Activated CD8-positive, alpha-beta memory T cell treated with anti-CD3 and anti-CD28 coated beads for 24 hours (primary cell): ENCODE measurements around the gene LARP1.

Source experiments
- DNase-seq: peaks from one replicate; pipeline ENCODE4 v3.0.0-alpha.2; 2020

The LARP1 gene

GRCh38 chr5:154762700-154763099 is 7.5 kb downstream of the LARP1 start:
- no peak for DNase-seq

- DNase-seq, result no peak
Measured at GRCh38 chr5:154764967-154765366, 9.8 kb downstream of the LARP1 start.

- DNase-seq, result no peak
Measured at GRCh38 chr5:154765396-154765925, 10.3 kb downstream of the LARP1 start.

GRCh38 chr5:154766558-154767281 is 11.5 kb downstream of the LARP1 start:
- no peak for DNase-seq

- no peak for DNase-seq
Measured at GRCh38 chr5:154767576-154767975, 12.4 kb downstream of the LARP1 start.

GRCh38 chr5:154768207-154768606 is 13.0 kb downstream of the LARP1 start:
- DNase-seq, result no peak

- no peak for DNase-seq
Measured at GRCh38 chr5:154770111-154770510, 14.9 kb downstream of the LARP1 start.

- DNase-seq, result no peak
Measured at GRCh38 chr5:154771383-154771901, 16.3 kb downstream of the LARP1 start.

GRCh38 chr5:154773326-154773725 is 18.1 kb downstream of the LARP1 start:
- no peak for DNase-seq

- DNase-seq, result no peak
Measured at GRCh38 chr5:154776167-154776566, 21.0 kb downstream of the LARP1 start.

GRCh38 chr5:154778534-154778933 is 23.4 kb downstream of the LARP1 start:
- DNase-seq, result no peak

- no peak for DNase-seq
Measured at GRCh38 chr5:154779105-154779504, 23.9 kb downstream of the LARP1 start.

- DNase-seq, result no peak
Measured at GRCh38 chr5:154780128-154780527, 25.0 kb downstream of the LARP1 start.

GRCh38 chr5:154782326-154782725 is 27.1 kb downstream of the LARP1 start:
- no peak for DNase-seq

- no peak for DNase-seq
Measured at GRCh38 chr5:154782812-154783592, 27.8 kb downstream of the LARP1 start.

GRCh38 chr5:154783774-154784460 is 28.7 kb downstream of the LARP1 start:
- no peak for DNase-seq

GRCh38 chr5:154784856-154785255 is 29.7 kb downstream of the LARP1 start:
- no peak for DNase-seq

GRCh38 chr5:154786414-154786813 is 31.2 kb downstream of the LARP1 start:
- DNase-seq, result no peak

- DNase-seq, result no peak
Measured at GRCh38 chr5:154788212-154788611, 33.0 kb downstream of the LARP1 start.

GRCh38 chr5:154791535-154791934 is 36.4 kb downstream of the LARP1 start:
- DNase-seq, result no peak

- no peak for DNase-seq
Measured at GRCh38 chr5:154793599-154794524, 38.7 kb downstream of the LARP1 start.
